Smooth muscle cell (in vitro differentiated cells): ENCODE results near the gene CD68. TPM values are rescaled to one million over a fixed set of nuclear protein-coding genes. Genes with fewer than 3 reads are reported as not detected.

ENCODE experiments used
- DNase-seq: peaks from one replicate; lab custom pipeline; 2025; ENCODE audit not compliant: unreplicated experiment; lab: John Stamatoyannopoulos, UW
- H2AFZ ChIP-seq: fragments of 200-600 bp; sonication (generic); 2 replicates; pipeline ENCODE4 v1.6.0; 2016; ENCODE audit warnings: antibody characterized with exemption, low read depth, mild to moderate bottlenecking
- H3F3A ChIP-seq: fragments of 200-600 bp; sonication (generic); 2 replicates; pipeline ENCODE4 v1.6.0; 2017; ENCODE audit warnings: antibody characterized with exemption, low read depth
- H3K27ac ChIP-seq: fragments of 200-600 bp; sonication (generic); 2 replicates; pipeline ENCODE4 v1.5.1; 2016; ENCODE audit warnings: low read depth, mild to moderate bottlenecking
- H3K27me3 ChIP-seq: fragments of 200-600 bp; sonication (generic); 2 replicates; pipeline ENCODE4 v1.6.1; 2016; ENCODE audit warnings: low read depth, mild to moderate bottlenecking
- H3K36me3 ChIP-seq: fragments of 200-600 bp; sonication (generic); 2 replicates; pipeline ENCODE4 v1.5.1; 2016; ENCODE audit warnings: low read depth
- H3K4me1 ChIP-seq: fragments of 200-600 bp; sonication (generic); 2 replicates; pipeline ENCODE4 v1.5.1; 2016; ENCODE audit warnings: low read depth
- H3K4me2 ChIP-seq: fragments of 200-600 bp; sonication (generic); 2 replicates; pipeline ENCODE4 v1.6.0; 2016; ENCODE audit warnings: mild to moderate bottlenecking
- H3K4me3 ChIP-seq: fragments of 200-600 bp; sonication (generic); 2 replicates; pipeline ENCODE4 v1.5.1; 2016; ENCODE audit warnings: mild to moderate bottlenecking
- H3K79me2 ChIP-seq: fragments of 200-600 bp; sonication (generic); 2 replicates; pipeline ENCODE4 v1.6.0; 2016; ENCODE audit warnings: low read depth, mild to moderate bottlenecking
- H3K9ac ChIP-seq: fragments of 200-600 bp; sonication (generic); 2 replicates; pipeline ENCODE4 v1.6.0; 2016; ENCODE audit warnings: low read depth
- H3K9me3 ChIP-seq: fragments of 200-600 bp; sonication (generic); replicated peaks from 2 replicates; pipeline ENCODE4 v1.5.1; 2016; ENCODE audit warnings: low read depth
- H4K20me1 ChIP-seq: fragments of 200-600 bp; sonication (generic); 2 replicates; pipeline ENCODE4 v1.6.0; 2016; ENCODE audit warnings: low read depth
- CTCF ChIP-seq: fragments of 200-600 bp; sonication (generic); IDR thresholded peaks from 2 replicates; pipeline ENCODE4 v1.5.1; 2017; ENCODE audit warnings: borderline replicate concordance, mild to moderate bottlenecking, antibody characterized with exemption; ENCODE audit not compliant: insufficient read depth, poor library complexity, severe bottlenecking
- WGBS: methylation state at CpG from one replicate; pipeline ENCODE4 v1.1.7; 2016; ENCODE audit warnings: low lambda C conversion rate; 5-methylcytosine and 5-hydroxymethylcytosine counted together
- polyA plus RNA-seq: library from polyadenylated mRNA; unstranded; fragments of >200 nt; fragmentation: Nextera tagmentation; extraction: Ambion mirVana; gene quantifications from 2 replicates; pipeline ENCODE4 v1.2.1, GENCODE V29; 2016
- total RNA-seq: library from RNA; depleted of rRNA; stranded (reverse); fragments of >200 nt; gene quantifications from 2 replicates; pipeline ENCODE4 v1.2.3, GENCODE V29; 2014

Gene CD68
- total and polyA plus RNA-seq, 2 experiments from 2014 or later = 22.7 to 27.5 TPM

- peak overlapping the region; percentile 81 for H3K4me3 ChIP-seq
- H3K4me2 ChIP-seq = peak overlapping the region; percentile 91
- peaks cover 30% of the 10 kb centered on the region for H3K79me2 ChIP-seq
- H3K9me3 ChIP-seq = no peaks in the 10 kb centered on the region
- no peak overlapping the region for H2AFZ ChIP-seq
- no peak for TF ChIP-seq CTCF
- peaks cover 40% of the 10 kb centered on the region for H3F3A ChIP-seq
- peaks cover 24% of the 10 kb centered on the region for H3K4me1 ChIP-seq
- peaks cover 15% of the 10 kb centered on the region for H4K20me1 ChIP-seq
- DNase-seq = no peak
- peak overlapping the region; percentile 99 for H3K27ac ChIP-seq
- no peaks in the 10 kb centered on the region for H3K27me3 ChIP-seq
- H3K36me3 ChIP-seq = peaks cover 2% of the 10 kb centered on the region
- WGBS = 93% methylated on average over 36 of the region's 36 CpGs
- peak overlapping the region; percentile 76 for H3K9ac ChIP-seq
Measured at GRCh38 chr17:7582396-7583252, 3.2 kb downstream of the CD68 start.

- H3K9me3 ChIP-seq = no peaks in the 10 kb centered on the region
- no peaks in the 10 kb centered on the region for H3K36me3 ChIP-seq
- H3K27ac ChIP-seq = peak within 1 kb of the TSS; percentile 99
- peaks cover 7% of the 10 kb centered on the region for H4K20me1 ChIP-seq
- H3K9ac ChIP-seq = peak within 1 kb of the TSS; percentile 99
- H3K4me3 ChIP-seq = peak within 1 kb of the TSS; percentile 81
- peak within 1 kb of the TSS; percentile 91 for H3K4me2 ChIP-seq
- H3K27me3 ChIP-seq = no peaks in the 10 kb centered on the region
- H3K4me1 ChIP-seq = peaks cover 24% of the 10 kb centered on the region
- WGBS = 21% methylated on average over 69 of the region's 69 CpGs
- TF ChIP-seq CTCF = no peak
- H2AFZ ChIP-seq = peak within 1 kb of the TSS; percentile 83
- peaks cover 29% of the 10 kb centered on the region for H3K79me2 ChIP-seq
- H3F3A ChIP-seq = peaks cover 32% of the 10 kb centered on the region
- peak; percentile 88 for DNase-seq
Measured at GRCh38 chr17:7583253-7584109, 4.0 kb downstream of the CD68 start, which contains the start of gene MPDU1. MPDU1 (plus strand) TSS chr17:7583852; CDS start chr17:7583863, 11 bp downstream.

GRCh38 chr17:7586673-7587419, 7.4 kb downstream of the CD68 start:
- Histone ChIP-seq H3K9ac (no peak overlapping the region), H3K4me1 (peaks cover 47% of the 10 kb centered on the region)

More at GRCh38 chr17:7586673-7587419, 7.4 kb downstream of the CD68 start:
- peaks cover 29% of the 10 kb centered on the region for H3K79me2 ChIP-seq
- H2AFZ ChIP-seq = no peak overlapping the region
- H3K4me2 ChIP-seq = peak overlapping the region; percentile 14
- no peaks in the 10 kb centered on the region for H3K27me3 ChIP-seq
- H3K27ac ChIP-seq = peak overlapping the region; percentile 96
- TF ChIP-seq CTCF = no peak
- H3K9me3 ChIP-seq = no peaks in the 10 kb centered on the region
- WGBS = 81% methylated on average over 9 of the region's 9 CpGs
- peaks cover 9% of the 10 kb centered on the region for H3F3A ChIP-seq
- DNase-seq = no peak
- no peaks in the 10 kb centered on the region for H3K36me3 ChIP-seq
- peaks cover 9% of the 10 kb centered on the region for H4K20me1 ChIP-seq
- H3K4me3 ChIP-seq = no peak overlapping the region
